OCI-LY1 (cell line): ENCODE data around the gene GPR139.

Source experiments
- H2AFZ ChIP-seq: fragments of 200-600 bp; sonication (generic), shearing (Covaris generic); 2 replicates; pipeline ENCODE4 v1.6.0; 2014; ENCODE audit warnings: antibody characterized with exemption, mild to moderate bottlenecking, low read length
- H3F3A ChIP-seq: fragments of 200-600 bp; sonication (generic), shearing (Covaris generic); 2 replicates; pipeline ENCODE4 v1.6.0; 2014; ENCODE audit warnings: mild to moderate bottlenecking, antibody characterized with exemption, low read length, moderate library complexity; ENCODE audit not compliant: insufficient read depth
- H3K27ac ChIP-seq: fragments of 200-600 bp; sonication (generic); 2 replicates; pipeline ENCODE4 v1.5.1; 2014; ENCODE audit warnings: low read length, mixed run types, mild to moderate bottlenecking, low read depth; ENCODE audit not compliant: poor library complexity, severe bottlenecking
- H3K27me3 ChIP-seq: fragments of 200-600 bp; sonication (generic); 2 replicates; pipeline ENCODE4 v1.6.0; 2014; ENCODE audit warnings: antibody characterized with exemption, mild to moderate bottlenecking, low read length, moderate library complexity; ENCODE audit not compliant: insufficient read depth
- H3K36me3 ChIP-seq: fragments of 200-600 bp; sonication (generic); 2 replicates; pipeline ENCODE4 v1.6.1; 2014; ENCODE audit warnings: mild to moderate bottlenecking, antibody characterized with exemption, low read length, moderate library complexity, mixed read lengths; ENCODE audit not compliant: insufficient read depth
- H3K4me1 ChIP-seq: fragments of 200-600 bp; sonication (generic); 2 replicates; pipeline ENCODE4 v1.5.1; 2014; ENCODE audit warnings: mild to moderate bottlenecking, low read length, moderate library complexity; ENCODE audit not compliant: insufficient read depth, severe bottlenecking
- H3K4me2 ChIP-seq: fragments of 200-600 bp; sonication (generic), shearing (Covaris generic); 2 replicates; pipeline ENCODE4 v1.6.1; 2014; ENCODE audit warnings: low read length
- H3K4me3 ChIP-seq: fragments of 200-600 bp; sonication (generic); 2 replicates; pipeline ENCODE4 v1.5.1; 2014; ENCODE audit warnings: low read length, low read depth, mild to moderate bottlenecking, mixed read lengths; ENCODE audit not compliant: poor library complexity, severe bottlenecking
- H3K79me2 ChIP-seq: fragments of 200-600 bp; shearing (Covaris generic); 2 replicates; pipeline ENCODE4 v1.6.1; 2016; ENCODE audit warnings: mixed run types, low read length, mixed read lengths; ENCODE audit not compliant: insufficient read depth
- H3K9ac ChIP-seq: fragments of 200-600 bp; sonication (generic), shearing (Covaris generic); 2 replicates; pipeline ENCODE4 v1.6.1; 2014; ENCODE audit warnings: mild to moderate bottlenecking, low read length, mixed read lengths
- H3K9me2 ChIP-seq: fragments of 200-600 bp; sonication (generic), shearing (Covaris generic); 2 replicates; pipeline ENCODE4 v1.6.1; 2014; ENCODE audit warnings: low read depth, mild to moderate bottlenecking, low read length, mixed read lengths
- H3K9me3 ChIP-seq: fragments of 200-600 bp; shearing (Covaris generic); 2 replicates; pipeline ENCODE4 v1.6.1; 2014; ENCODE audit warnings: low read length, mixed read lengths
- H4K20me1 ChIP-seq: fragments of 200-600 bp; sonication (generic), shearing (Covaris generic); 2 replicates; pipeline ENCODE4 v1.6.0; 2016; ENCODE audit warnings: mild to moderate bottlenecking, low read length; ENCODE audit not compliant: insufficient read depth
- CTCF ChIP-seq: fragments of 200-600 bp; sonication (generic), shearing (Covaris generic); IDR thresholded peaks from 2 replicates; pipeline ENCODE4 v1.5.1; 2017; ENCODE audit warnings: mild to moderate bottlenecking, antibody characterized with exemption, low read length, moderate library complexity, mixed read lengths
- EZH2 ChIP-seq: fragments of 200-600 bp; sonication (generic), shearing (Covaris generic); IDR thresholded peaks from 2 replicates; pipeline ENCODE4 v1.8.0; 2017; ENCODE audit warnings: borderline replicate concordance, mixed run types, mild to moderate bottlenecking, antibody characterized with exemption, low read length, moderate library complexity, mixed read lengths

Gene GPR139

GRCh38 chr16:19984135-19984534 lies 89.6 kb downstream of the GPR139 start:
- Histone ChIP-seq H4K20me1 (no peaks in the 10 kb centered on the region), H3K9me3 (no peaks in the 10 kb centered on the region), H3K36me3 (no peaks in the 10 kb centered on the region), H3K4me1 (no peaks in the 10 kb centered on the region), H3K79me2 (no peaks in the 10 kb centered on the region), H3K4me2 (no peak overlapping the region), H3K9ac (no peak overlapping the region), H3K27me3 (no peaks in the 10 kb centered on the region), H3K4me3 (no peak overlapping the region), H3K9me2 (no peaks in the 10 kb centered on the region), H2AFZ (no peak overlapping the region), H3K27ac (no peak overlapping the region), H3F3A (no peaks in the 10 kb centered on the region)
- no peak for TF ChIP-seq EZH2
- no peak for TF ChIP-seq CTCF
